ENCODE data around the gene REX1BD. TPM values are rescaled to one million over a fixed set of nuclear protein-coding genes. Genes with fewer than 3 reads are reported as not detected.

REX1BD gene
- total RNA-seq, 6 experiments from 2014 or later = 30.4 to 71.7 (median 45.6) TPM

GRCh38 chr19:18603958-18604819 lies 15.6 kb downstream of the REX1BD start:
- ATAC-seq (no peak), DNase-seq (no peak)
- H3K27ac ChIP-seq = no peak overlapping the region
- TF ChIP-seq CTCF (IDR thresholded peaks at IDR 0.05) (no peak), POLR2A (IDR thresholded peaks at IDR 0.05) (no peak)
- no peaks in the 10 kb centered on the region for H3K36me3 ChIP-seq
- peaks cover 0 to 4% (median 0%) of the 10 kb centered on the region in 4 donors for H3K4me1 ChIP-seq
- 13% methylated on average over 9 of the region's 26 CpGs for WGBS (ENCODE audit: insufficient coverage, low coverage, low lambda C conversion rate, missing lambda C conversion rate)
- no peak overlapping the region for H3K4me3 ChIP-seq
- H3K27me3 ChIP-seq = peaks cover 0 to 29% of the 10 kb centered on the region in 2 donors
- H3K9me3 ChIP-seq = no peaks in the 10 kb centered on the region
- intact Hi-C loops (cut with DNase I) = no loop called here

GRCh38 chr19:18604820-18605159 lies 16.2 kb downstream of the REX1BD start:
- Histone ChIP-seq H3K27me3 (peaks cover 0 to 29% of the 10 kb centered on the region in 2 donors), H3K36me3 (no peaks in the 10 kb centered on the region), H3K4me3 (no peak overlapping the region), H3K4me1 (peaks cover 0 to 4% (median 0%) of the 10 kb centered on the region in 4 donors), H3K9me3 (no peaks in the 10 kb centered on the region), H3K27ac (no peak overlapping the region)
- intact Hi-C loops (cut with DNase I) = no loop called here
- DNase-seq (no peak), ATAC-seq (no peak)
- WGBS (ENCODE audit: insufficient coverage, low coverage, low lambda C conversion rate, missing lambda C conversion rate) = 3% methylated on average over 5 of the region's 10 CpGs
- TF ChIP-seq POLR2A (IDR thresholded peaks at IDR 0.05) = no peak
- TF ChIP-seq CTCF (IDR thresholded peaks at IDR 0.05) = no peak

GRCh38 chr19:18605196-18605545 lies 16.6 kb downstream of the REX1BD start:
- Histone ChIP-seq H3K4me1 (peaks cover 0 to 4% (median 0%) of the 10 kb centered on the region in 4 donors), H3K27ac (no peak overlapping the region), H3K4me3 (no peak overlapping the region), H3K36me3 (no peaks in the 10 kb centered on the region), H3K27me3 (peaks cover 0 to 30% of the 10 kb centered on the region in 2 donors), H3K9me3 (no peaks in the 10 kb centered on the region)
- ATAC-seq (peak in 1 of 4 donors; percentile 7), DNase-seq (no peak)
- no peak for TF ChIP-seq CTCF (IDR thresholded peaks at IDR 0.05)
- intact Hi-C loops (cut with DNase I) = no loop called here
- WGBS (ENCODE audit: insufficient coverage, low coverage, low lambda C conversion rate, missing lambda C conversion rate) = 6% methylated on average over 8 of the region's 17 CpGs

- no peak overlapping the region for H3K4me3 ChIP-seq
Measured at GRCh38 chr19:18605546-18606280, 17.1 kb downstream of the REX1BD start.

More at GRCh38 chr19:18605546-18606280, 17.1 kb downstream of the REX1BD start:
- Histone ChIP-seq H3K4me1 (peaks cover 0 to 4% (median 0%) of the 10 kb centered on the region in 4 donors), H3K36me3 (no peaks in the 10 kb centered on the region), H3K27ac (no peak overlapping the region), H3K27me3 (peaks cover 0 to 35% of the 10 kb centered on the region in 2 donors), H3K9me3 (no peaks in the 10 kb centered on the region)
- TF ChIP-seq POLR2A (IDR thresholded peaks at IDR 0.05) = no peak
- TF ChIP-seq CTCF (IDR thresholded peaks at IDR 0.05) = no peak
- DNase-seq = no peak
- intact Hi-C loops (cut with DNase I) = no loop called here
- 2% methylated on average over 9 of the region's 65 CpGs for WGBS (ENCODE audit: insufficient coverage, low coverage, low lambda C conversion rate, missing lambda C conversion rate)
- ATAC-seq = no peak

All from right lobe of liver (tissue), 6 donors.